Natural killer cell treated with Interleukin-12 subunit alpha and Interleukin-12 subunit beta and Interleukin-15 and Interleukin-18, amount 100 ng/mL, for 72 hours (primary cell): ENCODE data around the gene BSPH1. TPM values are rescaled to one million over a fixed set of nuclear protein-coding genes. Genes with fewer than 3 reads are reported as not detected.
"Not testable (repeated sequence)": the region's sequence is repeated elsewhere in the genome, so short reads cannot be mapped to it uniquely, and the experiment has no call there.

Experiments
- ATAC-seq, 2 donors: fragments of 150-1000 bp; cut with Tn5 transposase in 1 of 2; sonication (Bioruptor Pico), chemical (Tn5 transposase) in 1 of 2; 2 replicates each; pipeline ENCODE4 v1.10.0; 2021
- DNase-seq: peaks from one replicate; pipeline ENCODE4 v3.0.0; 2022; ENCODE audit warnings: low spot score
- H3K27ac Mint-ChIP-seq, 2 donors: 1 replicate in 1 of 2; 2 replicates in 1 of 2; pipeline ENCODE4 v1.8.0; 2022; ENCODE audit warnings: mixed read lengths in 2 of 2, mild to moderate bottlenecking in 1 of 2, moderate library complexity in 1 of 2
- H3K27me3 Mint-ChIP-seq, 2 donors: 1 replicate in 1 of 2; 2 replicates in 1 of 2; pipeline ENCODE4 v1.8.0; 2022; ENCODE audit warnings: mixed read lengths in 2 of 2
- H3K36me3 Mint-ChIP-seq: one replicate; pipeline ENCODE4 v1.8.0; 2022; ENCODE audit warnings: mixed read lengths
- H3K4me1 Mint-ChIP-seq, 2 donors: 1 replicate in 1 of 2; 2 replicates in 1 of 2; pipeline ENCODE4 v1.8.0; 2022; ENCODE audit warnings: low read depth in 2 of 2, mixed read lengths in 2 of 2, mild to moderate bottlenecking in 1 of 2
- H3K4me3 Mint-ChIP-seq: one replicate; pipeline ENCODE4 v1.8.0; 2022; ENCODE audit warnings: mixed read lengths
- H3K9me3 Mint-ChIP-seq: 2 replicates; pipeline ENCODE4 v1.8.0; 2022; ENCODE audit warnings: mixed read lengths
- total RNA-seq, 2 donors: library from RNA; stranded (reverse); gene quantifications; one replicate each; pipeline ENCODE4 v1.2.3, GENCODE V29; 2022

Gene BSPH1
- total RNA-seq, 2 donors from 2014 or later: not detected

GRCh38 chr19:47996230-47996727, 4.3 kb upstream of the BSPH1 start:
- Mint-ChIP-seq H3K27ac (no peak overlapping the region), H3K4me3 (no peak overlapping the region), H3K36me3 (no peaks in the 10 kb centered on the region), H3K4me1 (no peaks in the 10 kb centered on the region), H3K27me3 (peaks cover 13 to 33% of the 10 kb centered on the region in 2 donors), H3K9me3 (no peaks in the 10 kb centered on the region)
- ATAC-seq: no peak
- DNase-seq: no peak

DNA sequence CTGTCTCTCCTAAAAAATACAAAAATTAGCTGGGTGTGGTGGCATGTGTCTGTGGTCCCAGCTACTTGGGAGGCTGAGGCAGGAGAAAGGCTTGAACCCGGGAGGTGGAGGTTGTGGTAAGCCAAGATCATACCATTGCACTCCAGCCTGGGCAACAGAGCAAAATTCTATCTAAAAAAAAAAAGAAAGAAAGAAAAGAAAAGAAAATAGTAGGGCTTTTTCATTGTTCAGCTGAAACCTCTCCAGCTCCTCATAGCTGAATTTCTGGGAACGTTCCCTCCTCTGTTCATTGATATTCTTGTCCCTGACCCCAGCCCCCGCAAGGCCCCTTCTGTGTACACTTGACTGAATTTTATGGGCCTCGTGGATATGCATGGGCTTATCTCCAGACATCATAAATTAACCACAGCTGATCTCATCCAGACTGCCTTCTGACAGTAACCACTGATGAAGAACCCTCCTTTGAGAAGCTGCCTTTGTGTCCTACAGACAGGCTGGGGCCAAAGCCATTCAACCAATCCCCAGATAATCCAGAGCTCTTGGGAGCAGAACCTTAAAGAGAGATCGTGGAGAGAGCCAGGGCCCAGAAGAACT, 2.3 kb upstream of the BSPH1 start, which contains the start of gene ELSPBP1:
Gene ELSPBP1, plus strand, starts transcription at position 424 of the 594 bp plus-strand sequence. CDS start 14,036 bp downstream, outside the sequence.
- no peak within 1 kb of the TSS for H3K4me3 Mint-ChIP-seq
- H3K36me3 Mint-ChIP-seq: no peaks in the 10 kb centered on the region

DNA sequence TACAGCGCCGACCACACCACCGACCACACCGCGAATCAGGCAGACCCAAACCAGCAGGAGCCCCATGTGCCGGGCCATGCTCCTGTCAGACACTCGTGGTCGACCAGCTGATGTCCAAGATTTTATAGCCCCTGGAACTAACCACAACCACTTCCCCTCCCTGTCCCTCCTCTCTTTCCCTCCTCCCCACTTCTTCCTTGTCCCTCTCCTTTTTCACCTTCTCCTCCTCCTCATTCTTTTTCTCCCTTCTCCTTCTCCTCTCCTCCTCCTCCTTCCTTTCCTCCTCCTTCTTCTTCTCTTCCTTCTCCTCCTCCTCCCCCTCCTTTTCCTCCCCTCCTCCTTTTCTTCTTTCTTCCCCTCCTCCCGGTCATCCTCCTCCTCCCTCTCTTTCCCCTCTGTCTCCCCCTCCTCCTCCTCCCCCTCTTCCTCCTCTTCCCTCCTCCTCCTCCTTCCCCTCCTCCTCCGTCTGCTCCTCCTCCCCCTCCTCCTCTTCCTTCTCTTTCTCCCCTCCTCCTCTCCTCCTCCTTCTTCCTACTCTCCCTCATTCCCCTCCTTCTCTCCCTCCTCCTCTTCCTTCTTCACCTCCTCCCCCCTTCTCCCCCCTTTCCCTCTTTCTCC, 670 bp downstream of the BSPH1 start:
- H3K36me3 Mint-ChIP-seq: no peaks in the 10 kb centered on the region
- H3K27me3 Mint-ChIP-seq: peaks cover 21 to 34% of the 10 kb centered on the region in 2 donors
- no peak overlapping the region for H3K4me3 Mint-ChIP-seq
- DNase-seq (no peak), ATAC-seq (no peak)
- H3K27ac Mint-ChIP-seq: no peak overlapping the region
- no peaks in the 10 kb centered on the region for H3K9me3 Mint-ChIP-seq
- H3K4me1 Mint-ChIP-seq: no peaks in the 10 kb centered on the region

More for the DNA sequence above, 2.3 kb upstream of the BSPH1 start, which contains the start of gene ELSPBP1:
- Mint-ChIP-seq H3K27me3 (peaks cover 24 to 39% of the 10 kb centered on the region in 2 donors), H3K4me1 (no peaks in the 10 kb centered on the region), H3K9me3 (no peaks in the 10 kb centered on the region), H3K27ac (no peak within 1 kb of the TSS)
- ATAC-seq: no peak
- DNase-seq: no peak

DNA sequence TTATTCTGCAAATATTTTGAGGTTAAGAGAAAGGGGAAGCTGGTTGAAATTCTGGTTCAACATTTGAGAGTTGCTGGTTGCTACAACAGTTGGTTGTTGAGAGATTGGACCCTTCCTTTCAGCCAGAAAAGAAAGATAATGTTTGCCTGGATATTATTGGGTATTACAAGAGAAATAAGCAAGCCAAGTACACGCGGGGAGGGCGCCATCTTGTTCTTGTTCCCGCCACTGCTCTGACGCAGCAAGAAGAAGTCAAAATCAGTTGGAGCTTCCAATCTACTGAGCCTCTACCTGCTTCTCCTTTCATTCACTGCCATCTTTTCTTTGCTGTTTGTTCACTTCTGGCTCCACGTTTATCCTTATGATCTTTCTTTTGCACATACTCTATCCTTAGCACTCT, 18.4 kb downstream of the BSPH1 start:
- Mint-ChIP-seq H3K9me3 (no peaks in the 10 kb centered on the region), H3K27ac (no peak overlapping the region), H3K36me3 (no peaks in the 10 kb centered on the region), H3K4me3 (no peak overlapping the region), H3K4me1 (no peaks in the 10 kb centered on the region), H3K27me3 (peaks cover 32 to 63% of the 10 kb centered on the region in 2 donors)
- no peak for ATAC-seq
- DNase-seq: no peak

DNA sequence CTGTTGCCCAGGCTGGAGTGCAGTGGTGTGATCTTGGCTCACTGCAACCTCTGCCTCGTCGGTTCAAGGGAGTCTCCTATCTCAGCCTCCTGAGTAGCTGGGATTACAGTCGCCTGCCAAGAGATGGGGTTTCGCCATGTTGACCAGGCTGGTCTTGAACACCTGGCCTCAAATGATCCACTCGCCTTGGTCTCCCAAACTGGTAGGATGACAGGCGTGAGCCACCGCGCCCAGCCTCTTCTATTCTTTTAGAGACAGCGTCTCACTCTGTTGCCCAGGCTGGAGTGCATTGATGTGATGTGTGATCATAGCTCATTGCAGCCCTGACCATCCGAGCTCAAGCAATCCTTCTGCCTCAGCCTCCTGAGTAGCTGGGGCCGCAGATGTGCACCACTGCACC, 36.0 kb downstream of the BSPH1 start:
- not testable (repeated sequence) for H3K27me3 Mint-ChIP-seq, H3K4me1 Mint-ChIP-seq, H3K9me3 Mint-ChIP-seq, H3K4me3 Mint-ChIP-seq, DNase-seq, ATAC-seq, H3K27ac Mint-ChIP-seq, H3K36me3 Mint-ChIP-seq

- ATAC-seq, H3K4me1 Mint-ChIP-seq, H3K4me3 Mint-ChIP-seq, H3K9me3 Mint-ChIP-seq, H3K27ac Mint-ChIP-seq, H3K27me3 Mint-ChIP-seq, DNase-seq, H3K36me3 Mint-ChIP-seq: not testable (repeated sequence)
Measured at GRCh38 chr19:47952132-47952531, 39.8 kb downstream of the BSPH1 start.

DNA sequence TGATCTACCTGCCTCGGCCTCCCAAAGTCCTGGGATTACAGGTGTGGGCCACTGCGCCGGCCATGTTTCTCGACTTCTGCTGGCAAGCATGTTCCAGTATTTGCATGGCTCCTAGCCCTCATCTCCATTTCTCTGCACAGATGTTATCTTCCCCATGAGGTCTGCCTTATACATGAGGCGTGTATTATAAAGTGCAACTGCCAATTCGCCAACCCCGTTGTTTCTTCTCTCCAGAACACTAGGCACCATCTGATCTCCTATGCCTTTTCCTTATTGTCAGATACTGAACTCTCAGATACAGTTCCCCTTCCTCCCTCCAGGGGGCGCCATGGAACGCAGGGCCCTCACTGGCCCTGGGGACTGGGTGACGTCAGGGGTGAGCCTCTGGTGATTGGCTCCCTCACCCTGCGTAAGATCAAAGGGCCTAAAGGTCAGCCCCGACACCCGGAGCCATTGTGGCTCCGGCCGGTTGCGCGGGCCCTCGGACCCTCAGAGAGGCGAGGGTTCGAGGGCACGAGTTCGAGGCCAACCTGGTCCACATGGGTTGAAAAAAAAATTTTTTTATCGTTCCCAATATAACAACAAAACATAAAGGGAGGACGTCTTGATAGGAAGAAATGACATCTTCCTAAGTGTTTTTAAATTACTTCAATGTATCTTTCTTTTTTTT, 42.0 kb downstream of the BSPH1 start:
- not testable (repeated sequence) for H3K27ac Mint-ChIP-seq, ATAC-seq, H3K36me3 Mint-ChIP-seq, H3K27me3 Mint-ChIP-seq, H3K4me3 Mint-ChIP-seq, H3K9me3 Mint-ChIP-seq, H3K4me1 Mint-ChIP-seq
- DNase-seq: peak; percentile 65

- not testable (repeated sequence) for H3K27ac Mint-ChIP-seq, DNase-seq, H3K4me1 Mint-ChIP-seq, H3K4me3 Mint-ChIP-seq, H3K36me3 Mint-ChIP-seq, H3K27me3 Mint-ChIP-seq, H3K9me3 Mint-ChIP-seq, ATAC-seq
Measured at GRCh38 chr19:47928581-47928980, 63.4 kb downstream of the BSPH1 start.

DNA sequence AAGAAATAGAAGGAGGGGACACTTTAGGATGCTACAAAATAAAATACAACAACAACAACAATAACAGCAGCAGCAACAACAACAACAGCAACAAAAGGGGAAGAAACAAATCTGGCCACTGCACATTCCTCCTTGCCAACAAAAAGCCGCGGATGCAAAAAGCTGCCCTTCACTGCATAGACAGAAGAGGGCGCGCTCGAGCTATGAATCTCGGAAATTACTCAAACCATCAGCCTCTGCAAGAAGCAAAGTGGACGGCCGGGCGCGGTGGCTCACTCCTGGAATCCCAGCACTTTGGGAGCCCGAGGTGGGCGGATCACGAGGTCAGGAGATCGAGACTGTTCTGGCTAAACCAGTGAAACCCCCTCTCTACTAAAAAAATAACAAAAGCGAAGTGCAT, 71.9 kb downstream of the BSPH1 start:
- not testable (repeated sequence) for H3K27me3 Mint-ChIP-seq, H3K36me3 Mint-ChIP-seq, H3K4me1 Mint-ChIP-seq, H3K27ac Mint-ChIP-seq, ATAC-seq, H3K4me3 Mint-ChIP-seq, H3K9me3 Mint-ChIP-seq
- peak; percentile 91 for DNase-seq

Other genes with a start within 250 kb of the BSPH1 start
- gene NOP53, start 246.6 kb downstream of the BSPH1 start, total RNA-seq: 100 to 1,000 TPM; 180 to 213 TPM
- gene SELENOW, start 213.5 kb downstream of the BSPH1 start, total RNA-seq: 100 to 1,000 TPM in 1 of 2 donors, 10 to 100 TPM in 1; 68.9 to 118 TPM
- gene TPRX1, start 187.6 kb downstream of the BSPH1 start, total RNA-seq: not detected
- gene CRX, start 170.2 kb downstream of the BSPH1 start, total RNA-seq: not detected
- not detected for gene TPRX2, start 132.9 kb downstream of the BSPH1 start, total RNA-seq
- gene SULT2A1, start 105.9 kb downstream of the BSPH1 start, total RNA-seq: not detected
- not detected for gene ELSPBP1, start 2.5 kb upstream of the BSPH1 start, total RNA-seq
- not detected for gene CABP5, start 51.9 kb upstream of the BSPH1 start, total RNA-seq
- gene PLA2G4C, start 118.6 kb upstream of the BSPH1 start, total RNA-seq: 10 to 100 TPM in 1 of 2 donors, 1 to 10 TPM in 1; 8.2 to 17.2 TPM
- gene LIG1, start 178.2 kb upstream of the BSPH1 start, total RNA-seq: 100 to 1,000 TPM in 1 of 2 donors, 10 to 100 TPM in 1; 65.8 to 172 TPM
- gene ZSWIM9, start 178.5 kb upstream of the BSPH1 start, total RNA-seq: 10 to 100 TPM in 1 of 2 donors, 1 to 10 TPM in 1; 6.2 to 16.8 TPM